Peyer's patch (tissue), 4 donors: ENCODE measurements around the gene ACTL10. TPM values are rescaled to one million over a fixed set of nuclear protein-coding genes. Genes with fewer than 3 reads are reported as not detected.
"Not testable (repeated sequence)": the region's sequence is repeated elsewhere in the genome, so short reads cannot be mapped to it uniquely, and the experiment has no call there.

Source experiments
- DNase-seq, 3 donors: peaks; one replicate each; pipeline ENCODE4 v3.0.0-alpha.2; 2017 to 2019
- H3K27ac ChIP-seq, 4 donors: fragments of 200-600 bp; sonication (generic); one replicate each; pipeline ENCODE4 v1.5.1; 2016 to 2019
- H3K27me3 ChIP-seq, 2 donors: fragments of 200-600 bp; sonication (generic); one replicate each; pipeline ENCODE4 v1.5.1; 2019
- H3K36me3 ChIP-seq, 3 donors: fragments of 200-600 bp; sonication (generic); one replicate each; pipeline ENCODE4 v1.5.1; 2016 to 2019
- H3K4me1 ChIP-seq, 4 donors: fragments of 200-600 bp; sonication (generic); one replicate each; pipeline ENCODE4 v1.5.1; 2016 to 2019
- H3K4me3 ChIP-seq, 4 donors: fragments of 200-600 bp; sonication (generic); 1 replicate in 3 of 4; 2 replicates in 1 of 4; pipeline ENCODE4 v1.5.1; 2016 to 2019; ENCODE audit warnings: mild to moderate bottlenecking in 1 of 4
- H3K9me3 ChIP-seq, 4 donors: fragments of 200-600 bp; sonication (generic); one replicate each; pipeline ENCODE4 v1.5.1; 2016 to 2019; ENCODE audit warnings: mild to moderate bottlenecking in 1 of 4
- POLR2A ChIP-seq, 2 donors: fragments of 450-650 bp; IDR thresholded peaks; one replicate each; pipeline ENCODE4 v1.5.1; 2017; ENCODE audit warnings: antibody characterized with exemption in 2 of 2, mild to moderate bottlenecking in 2 of 2, moderate library complexity in 2 of 2
- total RNA-seq, 4 donors: library from RNA; depleted of rRNA; stranded (reverse); fragments of >200 nt; gene quantifications; one replicate each; pipeline ENCODE4 v1.1.0, GENCODE V29; 2016
- TF ChIP-seq, protein P1 (sequence below), 6 experiments: fragments of 450-650 bp in 4 of 6; fragments of 200-600 bp in 2 of 6; sonication (generic) in 1 of 6; IDR thresholded peaks; one replicate each; pipeline ENCODE4 v1.5.1; 2017 to 2019; ENCODE audit warnings: antibody characterized with exemption in 6 of 6, mild to moderate bottlenecking in 3 of 6, moderate library complexity in 1 of 6

Gene ACTL10
- total RNA-seq, 4 donors from 2014 or later, result 1.2 to 3.1 (median 2.5) TPM; not detected in 1

DNA sequence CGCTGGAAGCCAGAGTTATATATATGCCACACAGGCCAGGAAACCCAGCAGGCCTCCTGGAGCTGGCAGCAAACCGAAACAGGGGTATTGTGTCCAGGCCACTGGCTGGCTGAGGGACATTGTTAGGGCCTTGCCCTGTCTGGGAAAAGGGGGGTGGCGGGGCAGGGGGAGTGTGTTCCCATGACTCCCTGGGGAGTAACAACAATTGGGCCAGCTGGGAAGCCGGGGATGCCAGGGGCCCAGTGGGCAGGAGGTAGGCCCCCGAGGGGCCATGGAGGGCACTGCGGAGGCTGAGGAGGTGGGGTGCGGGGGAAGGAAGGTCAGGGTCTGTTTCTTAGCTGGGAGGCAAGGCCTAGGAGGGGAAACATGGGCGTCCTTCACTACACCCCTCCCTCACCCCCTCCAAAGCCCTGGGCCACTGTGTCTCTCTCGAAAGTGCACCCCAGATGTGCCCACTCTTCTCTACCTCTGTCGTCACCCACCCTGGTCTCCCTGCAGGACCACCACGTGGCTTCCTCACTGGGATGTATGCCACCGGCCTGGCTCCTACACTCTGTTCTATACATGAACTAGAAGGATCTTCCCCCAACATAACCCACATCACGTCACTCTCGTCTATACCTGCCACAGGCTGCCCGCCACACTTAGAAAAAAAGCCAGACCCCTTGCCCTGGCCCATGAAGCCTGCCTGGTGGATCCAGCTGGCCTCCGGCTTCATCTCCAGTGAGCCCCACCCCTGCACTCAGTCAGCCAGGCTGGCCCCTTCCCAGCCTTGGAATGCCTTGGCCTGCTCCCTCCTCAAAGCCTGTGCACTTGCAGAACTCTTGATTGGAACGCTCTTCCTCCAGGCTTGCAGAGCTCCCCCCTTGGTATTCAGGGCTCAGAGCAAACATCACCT, 27.2 kb downstream of the ACTL10 start:
- no peak for TF ChIP-seq POLR2A (IDR thresholded peaks at IDR 0.05)
- TF ChIP-seq, protein P1, sequence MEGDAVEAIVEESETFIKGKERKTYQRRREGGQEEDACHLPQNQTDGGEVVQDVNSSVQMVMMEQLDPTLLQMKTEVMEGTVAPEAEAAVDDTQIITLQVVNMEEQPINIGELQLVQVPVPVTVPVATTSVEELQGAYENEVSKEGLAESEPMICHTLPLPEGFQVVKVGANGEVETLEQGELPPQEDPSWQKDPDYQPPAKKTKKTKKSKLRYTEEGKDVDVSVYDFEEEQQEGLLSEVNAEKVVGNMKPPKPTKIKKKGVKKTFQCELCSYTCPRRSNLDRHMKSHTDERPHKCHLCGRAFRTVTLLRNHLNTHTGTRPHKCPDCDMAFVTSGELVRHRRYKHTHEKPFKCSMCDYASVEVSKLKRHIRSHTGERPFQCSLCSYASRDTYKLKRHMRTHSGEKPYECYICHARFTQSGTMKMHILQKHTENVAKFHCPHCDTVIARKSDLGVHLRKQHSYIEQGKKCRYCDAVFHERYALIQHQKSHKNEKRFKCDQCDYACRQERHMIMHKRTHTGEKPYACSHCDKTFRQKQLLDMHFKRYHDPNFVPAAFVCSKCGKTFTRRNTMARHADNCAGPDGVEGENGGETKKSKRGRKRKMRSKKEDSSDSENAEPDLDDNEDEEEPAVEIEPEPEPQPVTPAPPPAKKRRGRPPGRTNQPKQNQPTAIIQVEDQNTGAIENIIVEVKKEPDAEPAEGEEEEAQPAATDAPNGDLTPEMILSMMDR (IDR thresholded peaks at IDR 0.05), result no peak
- no peak overlapping the region for H3K27ac ChIP-seq
- DNase-seq, result no peak

DNA sequence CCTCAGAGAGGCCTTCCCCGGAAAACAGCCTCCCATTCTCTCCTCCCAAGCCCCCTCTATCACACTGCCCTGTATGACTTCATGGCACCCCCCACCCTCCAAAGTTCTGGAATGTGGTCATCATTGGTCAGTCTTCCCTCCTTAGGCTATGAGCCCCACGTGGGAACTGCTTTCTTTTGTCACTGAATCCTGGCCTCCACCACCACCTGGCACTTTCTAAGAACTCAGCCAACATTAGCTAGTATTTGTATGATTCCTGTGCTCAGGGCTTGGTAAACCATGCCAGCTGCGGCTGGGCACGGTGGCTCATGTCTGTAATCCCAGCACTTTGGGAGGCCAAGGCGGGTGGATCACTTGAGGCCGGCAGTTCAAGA, 27.9 kb downstream of the ACTL10 start:
- no peak for TF ChIP-seq POLR2A (IDR thresholded peaks at IDR 0.05)
- TF ChIP-seq, protein P1 (IDR thresholded peaks at IDR 0.05), result no peak
- no peak overlapping the region for H3K27ac ChIP-seq

More for the DNA sequence above, 27.2 kb downstream of the ACTL10 start:
- no peaks in the 10 kb centered on the region for H3K36me3 ChIP-seq
- no peaks in the 10 kb centered on the region for H3K27me3 ChIP-seq
- H3K4me1 ChIP-seq, result no peaks in the 10 kb centered on the region
- no peaks in the 10 kb centered on the region for H3K9me3 ChIP-seq
- H3K4me3 ChIP-seq, result no peak overlapping the region

DNA sequence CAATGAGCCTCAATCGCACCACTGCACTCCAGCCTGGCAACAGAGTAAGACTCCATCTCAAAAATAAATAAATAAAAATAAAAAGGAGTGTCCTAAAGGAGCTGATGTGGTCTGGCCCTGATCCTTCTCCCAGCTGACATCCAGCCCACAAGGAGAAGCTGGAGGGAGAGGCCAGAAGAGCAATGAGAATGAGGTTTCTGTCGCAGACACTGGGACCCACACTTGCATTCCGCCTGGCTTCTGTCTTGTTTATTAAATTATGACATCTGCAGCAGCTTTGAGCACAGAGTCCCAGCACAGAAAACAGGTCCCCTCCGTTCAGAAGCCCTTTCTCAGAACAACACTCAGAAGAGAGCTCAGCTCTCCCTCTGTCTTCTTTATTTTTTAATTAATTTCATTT, 29.7 kb downstream of the ACTL10 start:
- Histone ChIP-seq H3K4me1 (no peaks in the 10 kb centered on the region), H3K27me3 (no peaks in the 10 kb centered on the region), H3K36me3 (no peaks in the 10 kb centered on the region), H3K4me3 (no peak overlapping the region), H3K27ac (no peak overlapping the region), H3K9me3 (no peaks in the 10 kb centered on the region)
- no peak for TF ChIP-seq POLR2A (IDR thresholded peaks at IDR 0.05)
- TF ChIP-seq, protein P1 (IDR thresholded peaks at IDR 0.05), result no peak
- DNase-seq, result no peak

More for the DNA sequence above, 27.9 kb downstream of the ACTL10 start:
- no peaks in the 10 kb centered on the region for H3K36me3 ChIP-seq
- DNase-seq, result no peak
- H3K4me1 ChIP-seq, result no peaks in the 10 kb centered on the region
- no peaks in the 10 kb centered on the region for H3K9me3 ChIP-seq
- H3K27me3 ChIP-seq, result no peaks in the 10 kb centered on the region
- no peak overlapping the region for H3K4me3 ChIP-seq

DNA sequence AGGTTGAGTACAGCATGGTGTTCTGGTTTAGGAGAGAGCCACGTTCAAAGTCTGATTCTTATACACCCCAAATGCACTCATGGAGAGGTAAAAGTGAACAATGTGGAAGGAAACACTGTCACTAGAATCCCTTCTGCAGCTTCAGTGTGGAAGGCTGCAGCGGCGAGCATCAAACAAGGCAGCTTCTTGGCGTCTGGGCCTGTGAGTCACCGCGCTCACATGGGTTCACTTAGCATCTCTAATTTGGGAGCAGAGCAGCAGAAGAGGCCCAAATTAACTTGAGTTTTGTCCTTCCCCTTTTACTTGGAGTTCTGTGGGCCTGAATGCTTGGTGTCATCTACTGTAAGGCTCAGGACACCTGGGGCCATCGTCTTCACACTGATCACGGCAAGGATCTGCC, 30.4 kb downstream of the ACTL10 start:
- Histone ChIP-seq H3K4me1 (no peaks in the 10 kb centered on the region), H3K4me3 (no peak overlapping the region), H3K9me3 (no peaks in the 10 kb centered on the region), H3K36me3 (no peaks in the 10 kb centered on the region), H3K27ac (peak overlapping the region in 1 of 4 donors; percentile 46), H3K27me3 (no peaks in the 10 kb centered on the region)
- no peak for DNase-seq
- TF ChIP-seq, protein P1 (IDR thresholded peaks at IDR 0.05), result no peak
- TF ChIP-seq POLR2A (IDR thresholded peaks at IDR 0.05), result no peak

DNA sequence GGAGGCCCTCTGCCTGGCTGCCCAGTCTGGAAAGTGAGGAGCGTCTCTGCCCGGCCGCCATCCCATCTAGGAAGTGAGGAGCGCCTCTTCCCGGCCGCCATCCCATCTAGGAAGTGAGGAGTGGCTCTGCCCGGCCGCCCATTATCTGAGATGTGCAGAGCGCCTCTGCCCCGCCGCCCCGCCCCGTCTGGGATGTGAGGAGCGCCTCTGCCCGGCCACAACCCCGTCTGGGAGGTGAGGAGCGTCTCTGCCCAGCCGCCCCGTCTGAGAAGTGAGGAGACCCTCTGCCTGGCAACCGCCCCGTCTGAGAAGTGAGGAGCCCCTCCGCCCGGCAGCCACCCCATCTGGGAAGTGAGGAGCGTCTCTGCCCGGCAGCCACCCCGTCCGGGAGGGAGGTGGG, 32.2 kb downstream of the ACTL10 start:
- not testable (repeated sequence) for H3K4me1 ChIP-seq, DNase-seq

DNA sequence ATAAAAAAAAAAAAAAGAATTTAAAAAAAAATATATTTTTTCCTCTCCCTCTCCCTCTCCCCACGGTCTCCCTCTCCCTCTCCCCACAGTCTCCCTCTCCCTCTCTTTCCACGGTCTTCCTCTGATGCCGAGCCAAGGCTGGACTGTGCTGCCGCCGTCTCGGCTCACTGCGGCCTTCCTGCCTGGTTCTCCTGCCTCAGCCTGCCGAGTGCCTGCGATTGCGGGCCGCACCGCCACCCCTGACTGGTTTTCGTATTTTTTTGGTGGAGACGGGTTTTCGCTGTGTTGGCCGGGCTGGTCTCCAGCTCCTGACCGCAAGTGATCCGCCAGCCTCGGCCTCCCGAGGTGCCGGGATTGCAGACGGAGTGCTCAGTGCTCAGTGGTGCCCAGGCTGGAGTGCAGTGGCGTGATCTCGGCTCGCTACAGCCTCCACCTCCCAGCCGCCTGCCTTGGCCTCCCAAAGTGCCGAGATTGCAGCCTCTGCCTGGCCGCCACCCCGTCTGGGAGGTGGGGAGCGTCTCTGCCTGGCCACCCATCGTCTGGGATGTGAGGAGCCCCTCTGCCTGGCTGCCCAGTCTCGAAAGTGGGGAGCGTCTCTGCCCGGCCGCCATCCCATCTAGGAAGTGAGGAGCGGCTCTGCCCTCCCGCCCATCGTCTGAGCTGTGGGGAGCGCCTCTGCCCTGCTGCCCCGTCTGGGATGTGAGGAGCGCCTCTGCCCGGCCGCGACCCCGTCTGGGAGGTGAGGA, 34.1 kb downstream of the ACTL10 start:
- not testable (repeated sequence) for H3K27me3 ChIP-seq, H3K27ac ChIP-seq, H3K36me3 ChIP-seq, DNase-seq, H3K4me1 ChIP-seq, H3K4me3 ChIP-seq, H3K9me3 ChIP-seq

More for the DNA sequence above, 32.2 kb downstream of the ACTL10 start:
- not testable (repeated sequence) for H3K4me3 ChIP-seq, H3K9me3 ChIP-seq, H3K27ac ChIP-seq, H3K36me3 ChIP-seq, H3K27me3 ChIP-seq
